NCI-H82 treated with DMSO at 0.1 percent for 48 hours (cell line): Measurements from ENCODE around the gene KAT2A.

ENCODE experiments used
- DNase-seq: peaks from one replicate; lab custom pipeline; 2025; ENCODE audit not compliant: unreplicated experiment; lab: John Stamatoyannopoulos, UW

KAT2A gene

GRCh38 chr17:42116705-42117396 is 4.3 kb downstream of the KAT2A start:
- peak; percentile 72 for DNase-seq

GRCh38 chr17:42114118-42114517 is 7.0 kb downstream of the KAT2A start:
- DNase-seq = no peak

GRCh38 chr17:42113293-42114069 is 7.7 kb downstream of the KAT2A start:
- no peak for DNase-seq

- DNase-seq = no peak
Measured at GRCh38 chr17:42112552-42113176, 8.5 kb downstream of the KAT2A start, which contains the start of gene DHX58. Gene DHX58, minus strand, starts transcription at chr17:42112714. Its CDS starts 822 bp downstream, at chr17:42111892.

- DNase-seq = no peak
Measured at GRCh38 chr17:42111871-42112551, 9.2 kb downstream of the KAT2A start.

GRCh38 chr17:42111265-42111636 is 9.9 kb downstream of the KAT2A start:
- DNase-seq = no peak

- no peak for DNase-seq
Measured at GRCh38 chr17:42110301-42111264, 10.6 kb downstream of the KAT2A start.

- DNase-seq = no peak
Measured at GRCh38 chr17:42109086-42109485, 12.1 kb downstream of the KAT2A start.

GRCh38 chr17:42107597-42108576 is 13.3 kb downstream of the KAT2A start:
- peak; percentile 88 for DNase-seq

GRCh38 chr17:42107124-42107523 is 14.0 kb downstream of the KAT2A start:
- DNase-seq = no peak

GRCh38 chr17:42106009-42106408 is 15.2 kb downstream of the KAT2A start:
- no peak for DNase-seq

GRCh38 chr17:42104264-42104663 is 16.9 kb downstream of the KAT2A start:
- DNase-seq = no peak

- no peak for DNase-seq
Measured at GRCh38 chr17:42103221-42103954, 17.8 kb downstream of the KAT2A start.

- DNase-seq = peak; percentile 45
Measured at GRCh38 chr17:42101513-42102292, 19.5 kb downstream of the KAT2A start.

- DNase-seq = peak; percentile 73
Measured at GRCh38 chr17:42098730-42099399, 22.3 kb downstream of the KAT2A start.

- DNase-seq = no peak
Measured at GRCh38 chr17:42097691-42098631, 23.2 kb downstream of the KAT2A start, which contains the start of gene ZNF385C. Gene ZNF385C, minus strand, starts transcription at chr17:42098473. Its CDS starts 35,417 bp downstream, at chr17:42063056.
